ENCODE data around the gene HPS1.

GRCh38 chr10:98402478-98402877 is 44.3 kb downstream of the HPS1 start:
- TF ChIP-seq CTCF (IDR thresholded peaks at IDR 0.05; ENCODE audit: poor library complexity) (no peak), EZH2 (IDR thresholded peaks at IDR 0.05; ENCODE audit: borderline replicate concordance) (no peak)

Data from hepatocyte (in vitro differentiated cells).